Stimulated activated CD4-positive, alpha-beta T cell treated with anti-CD3 and anti-CD28 coated beads, TNF-alpha, amount 100 ng/mL, for 48 hours (primary cell): ENCODE measurements around the gene DISC1.

Experiments used
- DNase-seq, 3 donors: peaks; one replicate each; pipeline ENCODE4 v3.0.0-alpha.2; 2020; ENCODE audit warnings: low read depth in 3 of 3

DISC1 gene

GRCh38 chr1:232044728-232045127 is 418.1 kb downstream of the DISC1 start:
- DNase-seq: no peak

GRCh38 chr1:232045139-232045994 is 418.8 kb downstream of the DISC1 start:
- no peak for DNase-seq

GRCh38 chr1:232046451-232047306 is 420.1 kb downstream of the DISC1 start:
- peak in 1 of 3 donors; percentile 1 for DNase-seq

GRCh38 chr1:232047473-232047872 is 420.9 kb downstream of the DISC1 start:
- no peak for DNase-seq

- no peak for DNase-seq
Measured at GRCh38 chr1:232048481-232048880, 421.9 kb downstream of the DISC1 start.

- no peak for DNase-seq
Measured at GRCh38 chr1:232049335-232049734, 422.7 kb downstream of the DISC1 start.

GRCh38 chr1:232057217-232057895 is 430.8 kb downstream of the DISC1 start:
- DNase-seq: no peak

- no peak for DNase-seq
Measured at GRCh38 chr1:232057896-232058274, 431.3 kb downstream of the DISC1 start.

GRCh38 chr1:232059726-232060374 is 433.3 kb downstream of the DISC1 start:
- DNase-seq: no peak

- DNase-seq: no peak
Measured at GRCh38 chr1:232062967-232063366, 436.4 kb downstream of the DISC1 start.

GRCh38 chr1:232066521-232066920 is 439.9 kb downstream of the DISC1 start:
- DNase-seq: no peak

- no peak for DNase-seq
Measured at GRCh38 chr1:232074265-232074664, 447.7 kb downstream of the DISC1 start.

- DNase-seq: no peak
Measured at GRCh38 chr1:232077809-232078208, 451.2 kb downstream of the DISC1 start.

- no peak for DNase-seq
Measured at GRCh38 chr1:232084584-232085223, 458.1 kb downstream of the DISC1 start.

- no peak for DNase-seq
Measured at GRCh38 chr1:232090816-232091215, 464.2 kb downstream of the DISC1 start.
